Stimulated activated CD4-positive, alpha-beta T cell treated with anti-CD3 and anti-CD28 coated beads, Interleukin-12 subunit alpha, Interleukin-12 subunit beta, amount 100 ng/mL, for 48 hours (primary cell): Measurements from ENCODE around the gene PLEKHB1.

Experiments used
- DNase-seq, 3 donors: peaks; one replicate each; pipeline ENCODE4 v3.0.0-alpha.2; 2020; ENCODE audit warnings: low read depth in 2 of 3, low spot score in 1 of 3

PLEKHB1 gene, protein sequence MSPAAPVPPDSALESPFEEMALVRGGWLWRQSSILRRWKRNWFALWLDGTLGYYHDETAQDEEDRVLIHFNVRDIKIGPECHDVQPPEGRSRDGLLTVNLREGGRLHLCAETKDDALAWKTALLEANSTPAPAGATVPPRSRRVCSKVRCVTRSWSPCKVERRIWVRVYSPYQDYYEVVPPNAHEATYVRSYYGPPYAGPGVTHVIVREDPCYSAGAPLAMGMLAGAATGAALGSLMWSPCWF

DNA sequence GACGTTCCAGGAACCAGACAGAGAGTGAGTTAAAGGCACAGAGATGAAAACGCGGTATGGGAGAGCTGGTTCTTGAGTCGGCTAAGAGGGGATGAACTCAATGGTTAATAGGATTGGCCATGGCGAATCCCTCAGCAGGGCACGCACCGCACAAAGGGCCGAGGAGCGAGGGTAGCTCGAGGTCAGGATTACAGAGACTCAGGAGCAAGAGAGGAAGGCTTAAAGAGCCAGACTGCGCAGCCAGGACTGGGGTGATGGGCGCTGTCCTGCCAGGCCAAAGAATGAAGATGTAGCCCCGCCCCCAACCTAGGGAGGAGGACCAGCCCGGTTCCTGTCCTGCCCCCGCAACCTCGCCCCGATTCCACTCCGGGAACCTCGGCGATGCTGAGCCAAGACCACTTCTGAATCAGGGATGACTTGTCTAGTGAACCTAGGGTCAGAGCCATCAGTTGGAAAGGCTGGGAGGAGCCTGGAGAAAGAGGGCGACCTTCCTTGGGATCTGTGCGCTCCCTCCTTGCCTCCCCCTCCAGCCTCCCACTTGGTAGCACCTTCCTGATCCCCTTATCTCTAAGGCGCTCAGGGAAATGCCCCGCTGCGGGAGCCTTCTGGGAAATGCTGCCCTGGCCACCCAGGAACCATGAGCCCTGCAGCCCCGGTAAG lies at the start of gene PLEKHB1:
PLEKHB1 (plus strand) TSS at position 610 of the 660 bp plus-strand sequence; CDS start at position 638, 28 bp downstream.
- no peak for DNase-seq

DNA sequence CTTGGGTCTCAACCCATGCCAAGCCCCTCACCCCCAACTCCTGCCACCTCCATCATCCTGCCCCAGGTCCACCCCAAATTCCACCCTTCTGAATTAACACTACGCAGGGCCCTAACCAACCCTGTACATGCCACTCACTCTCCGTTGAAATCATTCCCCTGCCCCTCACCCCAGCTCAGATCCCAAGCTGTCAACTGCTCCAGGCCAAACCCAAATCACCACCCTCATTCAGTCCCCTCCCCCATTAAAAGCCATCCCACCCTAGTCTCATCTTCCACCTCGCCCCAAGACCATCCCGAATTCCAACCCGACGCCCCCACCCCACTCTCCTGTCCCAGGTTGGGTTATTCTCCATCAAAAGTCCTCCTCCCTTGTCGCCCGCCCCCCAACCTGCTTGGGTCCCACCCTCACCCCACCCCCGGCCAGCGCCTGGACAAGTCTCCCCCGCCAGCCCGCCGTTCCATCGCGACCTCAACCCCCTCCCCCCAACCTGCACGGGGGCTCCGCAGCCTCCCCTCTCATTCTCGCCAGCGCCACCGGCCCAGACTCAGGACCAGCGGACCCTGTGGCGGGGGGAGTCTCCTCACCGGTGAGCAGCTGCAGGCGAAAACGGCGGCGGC lies 48.9 kb upstream of the PLEKHB1 start:
- DNase-seq = no peak

DNA sequence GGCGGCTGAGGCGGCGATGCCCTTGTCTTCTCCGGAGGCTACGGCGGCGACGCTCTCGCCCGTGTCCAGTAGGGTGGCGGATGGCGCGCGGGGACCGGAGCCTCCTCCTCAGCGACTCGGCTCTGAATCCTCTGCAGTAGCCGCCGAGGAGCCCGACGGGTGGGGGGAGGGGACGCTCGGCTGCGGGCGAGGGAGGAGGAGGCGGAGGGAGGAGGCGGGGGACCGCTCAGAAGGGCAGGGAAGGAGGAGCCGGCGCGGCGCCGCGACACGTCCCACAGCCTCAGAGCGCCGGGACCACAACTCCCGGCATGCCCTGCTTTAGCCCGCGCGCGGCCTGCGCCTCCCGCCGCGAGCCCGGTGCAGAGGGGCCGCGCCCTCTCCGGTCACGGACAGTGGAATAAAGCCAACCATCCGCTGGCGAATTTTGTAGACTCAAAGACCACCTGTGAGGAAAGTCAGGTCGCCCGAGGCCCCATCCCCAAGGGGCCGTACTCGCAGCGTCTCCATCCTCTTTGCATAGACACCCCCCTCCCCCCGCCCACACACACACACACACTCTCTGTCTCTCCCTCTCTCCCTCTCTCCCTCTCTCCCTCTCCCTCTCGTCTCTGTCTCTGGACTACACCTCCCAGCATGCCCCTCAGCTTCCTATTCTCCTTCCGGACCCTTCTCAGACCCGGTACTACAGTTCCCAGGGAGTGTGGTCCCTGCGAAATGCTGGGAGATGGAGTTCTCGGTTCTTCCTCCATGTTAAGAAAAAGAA lies 48.2 kb upstream of the PLEKHB1 start, which contains the start of gene FAM168A:
FAM168A (minus strand) TSS at position 157 of the 763 bp plus-strand sequence. CDS start 129,638 bp downstream, outside the sequence.
- DNase-seq = peak; percentile 85 to 91 (median 88)

DNA sequence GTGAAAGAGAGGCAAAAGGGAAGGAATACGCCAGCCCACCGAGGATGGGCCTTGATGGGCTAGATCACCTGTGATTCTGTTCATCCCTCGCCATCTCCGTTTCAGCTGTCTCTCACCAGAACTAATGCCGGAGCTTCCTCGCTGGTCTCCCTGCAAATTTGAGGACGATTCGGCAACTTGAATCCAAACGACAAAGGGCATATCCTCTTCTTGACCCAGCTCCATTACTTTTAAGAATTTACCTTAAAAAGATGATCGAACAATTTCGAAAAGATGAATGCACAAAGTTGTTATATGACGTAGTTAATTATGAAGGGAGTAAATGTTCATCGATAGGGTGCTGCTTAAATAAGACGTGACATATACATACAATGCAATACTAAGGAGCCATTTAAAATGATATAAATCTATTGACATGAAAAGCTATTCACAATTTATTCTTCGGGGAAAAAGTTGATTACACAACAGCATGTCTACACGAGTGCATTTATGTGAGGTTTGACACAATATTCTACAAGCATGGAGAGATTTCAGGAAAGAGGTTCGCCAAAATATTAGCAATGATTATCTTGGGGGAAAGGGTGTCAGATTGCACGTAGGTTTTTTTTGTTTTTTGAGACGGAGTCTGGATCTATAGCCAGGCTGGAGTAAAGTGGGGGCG lies 47.5 kb upstream of the PLEKHB1 start:
- DNase-seq = no peak

DNA sequence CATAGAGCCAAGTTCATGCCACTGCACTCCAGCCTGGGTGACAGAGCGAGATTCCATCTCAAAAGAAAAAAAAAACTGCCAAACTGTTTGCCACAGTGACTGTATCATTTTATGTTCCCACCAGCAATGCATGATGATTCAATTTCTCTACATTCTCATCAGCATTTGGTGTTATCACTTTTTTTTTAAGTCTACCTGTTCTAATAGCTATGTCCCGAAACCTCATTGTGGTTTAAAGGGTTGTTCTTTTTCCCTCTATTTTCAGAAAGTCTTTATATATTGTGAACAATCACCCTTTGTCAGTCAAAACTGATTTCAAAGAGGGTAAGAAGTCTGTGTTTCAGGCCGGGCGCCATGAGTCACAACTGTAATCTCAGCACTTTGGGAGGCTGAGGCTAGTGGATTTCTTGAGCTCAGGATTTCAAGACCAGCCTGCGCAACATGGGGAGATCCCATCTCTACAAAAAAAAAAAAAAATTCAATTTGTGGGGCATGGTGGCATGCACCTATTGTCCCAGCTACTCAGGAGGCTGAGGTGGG lies 33.7 kb upstream of the PLEKHB1 start:
- DNase-seq = no peak

DNA sequence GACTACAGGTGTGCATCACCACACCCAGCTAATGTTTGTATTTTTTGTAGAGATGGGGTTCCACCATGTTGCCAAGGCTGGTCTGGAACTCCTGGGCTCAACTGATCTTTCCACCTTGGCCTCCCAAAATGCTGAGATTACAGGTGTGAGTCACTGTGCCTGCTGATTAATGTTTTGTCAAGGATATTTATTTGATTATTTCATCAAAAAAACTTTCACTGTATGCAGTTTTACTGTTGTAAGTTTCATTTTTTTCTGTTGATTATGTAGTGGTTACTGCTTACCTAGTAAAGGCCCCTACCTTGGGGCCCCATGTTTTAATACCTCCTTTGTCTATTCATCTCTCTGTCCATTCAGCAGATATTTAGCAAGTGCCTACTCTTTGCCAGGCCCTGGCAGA lies 31.8 kb upstream of the PLEKHB1 start:
- no peak for DNase-seq

DNA sequence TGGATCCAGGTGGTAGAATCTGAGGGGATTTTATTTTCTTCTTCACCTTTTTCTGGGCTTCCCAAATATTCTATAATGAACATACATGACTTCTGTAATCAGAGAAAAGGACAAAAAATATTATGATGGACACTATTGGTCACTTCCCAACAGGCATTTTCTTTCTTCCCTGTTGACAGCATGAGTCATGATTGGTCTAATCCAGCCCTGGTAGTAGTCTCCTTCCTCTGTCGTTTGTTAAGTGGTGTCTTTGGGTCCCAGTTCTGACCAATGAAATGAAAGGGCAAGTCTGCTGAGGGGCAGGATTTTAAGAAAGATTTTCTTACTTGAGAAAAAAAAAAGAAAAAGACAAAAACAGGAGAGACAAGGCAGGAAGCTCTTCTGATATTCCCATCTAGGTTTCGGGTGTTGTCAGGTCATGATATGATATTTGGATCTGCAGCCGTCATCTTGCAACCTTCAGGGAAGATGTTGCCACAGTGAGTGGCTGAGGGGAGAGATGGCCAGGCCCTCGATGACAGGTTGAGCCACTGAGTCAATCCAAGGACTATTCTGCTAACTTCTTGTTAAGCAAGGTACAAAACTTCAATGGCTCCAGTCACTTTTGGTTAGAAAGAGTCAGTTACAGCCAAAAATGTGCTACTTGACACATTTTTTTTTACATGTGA lies 23.3 kb upstream of the PLEKHB1 start:
- no peak for DNase-seq

DNA sequence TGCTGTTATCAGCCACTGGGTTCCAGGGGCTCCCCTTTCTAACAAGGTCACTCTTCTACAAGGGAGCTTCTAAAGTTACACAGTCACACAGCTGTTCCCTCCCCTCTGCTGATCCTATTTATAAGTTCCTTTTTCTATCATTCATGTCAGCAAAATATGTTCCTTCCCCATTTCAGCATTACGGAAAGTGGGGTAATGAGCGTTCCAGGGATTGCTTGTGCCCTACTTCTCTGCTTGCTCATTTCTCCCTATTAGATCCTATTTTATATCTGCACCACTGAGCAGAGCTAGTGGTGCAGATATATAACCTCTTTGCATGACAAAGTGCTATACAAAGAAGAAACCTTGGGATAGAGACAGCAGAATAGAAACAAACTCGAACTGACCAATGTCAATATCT lies 22.7 kb upstream of the PLEKHB1 start:
- no peak for DNase-seq

DNA sequence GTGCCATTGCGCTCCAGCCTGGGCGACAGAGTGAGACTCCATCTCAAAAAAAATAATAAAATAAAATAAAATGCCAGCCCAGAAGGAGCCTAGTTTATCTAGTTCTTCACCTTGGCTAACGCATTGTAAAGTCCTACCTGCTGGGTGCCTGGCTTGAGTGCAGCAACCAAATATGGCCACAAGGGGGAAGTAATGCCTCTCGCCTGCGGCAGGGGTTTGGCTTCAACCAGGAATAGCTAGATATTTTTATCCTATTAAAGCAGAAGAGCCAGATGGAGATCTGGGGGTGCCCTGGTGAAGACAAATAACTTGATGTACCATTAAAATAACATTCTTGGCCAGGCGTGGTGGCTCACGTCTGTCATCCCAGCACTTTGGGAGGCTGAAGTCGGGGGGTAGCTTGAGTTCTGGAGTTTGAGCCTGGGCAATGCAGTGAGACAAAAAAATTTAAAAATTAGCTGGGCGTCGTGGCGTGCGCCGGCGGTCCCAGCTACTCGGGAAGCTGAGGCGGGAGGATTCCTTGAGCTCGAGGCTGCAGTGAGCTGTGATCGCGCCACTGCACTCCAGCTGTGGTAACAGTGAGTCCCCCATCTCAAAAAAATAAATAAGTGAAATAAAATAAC lies 20.6 kb upstream of the PLEKHB1 start:
- DNase-seq = peak; percentile 38 to 68 (median 51)

DNA sequence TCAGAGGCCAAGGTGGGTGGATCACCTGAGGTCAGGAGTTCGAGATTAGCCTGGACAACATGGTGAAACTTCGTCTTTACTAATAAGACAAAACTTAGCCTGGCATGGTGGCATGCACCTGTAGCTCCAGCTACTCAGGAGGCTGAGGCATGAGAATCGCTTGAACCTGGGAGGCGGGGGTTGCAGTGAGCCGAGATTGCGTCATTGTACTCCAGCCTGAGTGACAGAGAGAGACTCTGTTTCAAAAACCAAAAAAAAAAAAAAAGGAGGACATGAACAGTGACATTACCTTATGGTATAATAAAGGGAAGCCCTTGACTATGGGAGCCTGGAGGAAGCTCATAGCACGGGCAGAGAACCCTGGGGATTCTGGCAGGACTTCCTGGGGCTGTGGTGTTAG lies 16.5 kb upstream of the PLEKHB1 start:
- no peak for DNase-seq

DNA sequence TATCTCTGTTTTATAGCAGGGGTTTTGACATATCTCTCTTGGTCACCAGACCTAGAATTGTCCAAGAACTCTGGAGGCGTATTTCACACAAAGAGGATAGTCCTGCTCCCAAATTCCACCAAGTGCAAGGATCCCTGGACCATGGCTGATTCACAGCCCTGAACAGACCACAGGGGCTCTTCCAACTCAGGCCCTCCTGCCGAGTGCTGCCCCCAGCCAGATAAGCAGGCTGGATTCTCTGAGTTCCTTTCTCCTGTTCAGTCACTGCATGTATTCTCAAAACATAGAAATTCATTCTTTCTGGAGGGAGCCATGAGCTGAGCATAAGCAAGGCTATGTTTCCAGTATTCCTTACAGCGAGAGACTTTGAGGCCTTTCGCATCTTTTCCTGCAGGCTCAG lies 13.4 kb upstream of the PLEKHB1 start:
- DNase-seq = no peak

DNA sequence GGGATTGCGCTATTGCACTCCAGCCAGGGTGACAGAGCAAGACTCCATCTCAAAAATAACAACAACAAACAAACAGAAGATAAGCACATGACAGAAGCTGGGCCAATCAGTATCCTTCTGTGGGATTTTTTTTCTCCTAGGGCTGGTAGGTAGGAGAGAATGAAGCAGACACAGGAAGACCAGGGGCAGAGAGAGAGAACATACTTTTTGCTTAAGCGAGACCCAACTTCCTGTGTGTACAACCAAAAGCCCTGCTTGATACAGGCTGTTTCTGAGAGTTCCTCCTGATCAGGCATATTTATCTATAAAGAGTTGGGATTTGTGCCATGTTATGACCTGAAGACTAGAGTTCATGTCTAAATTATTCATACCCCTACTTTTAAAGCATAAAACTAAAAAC lies 12.4 kb upstream of the PLEKHB1 start:
- DNase-seq = no peak

DNA sequence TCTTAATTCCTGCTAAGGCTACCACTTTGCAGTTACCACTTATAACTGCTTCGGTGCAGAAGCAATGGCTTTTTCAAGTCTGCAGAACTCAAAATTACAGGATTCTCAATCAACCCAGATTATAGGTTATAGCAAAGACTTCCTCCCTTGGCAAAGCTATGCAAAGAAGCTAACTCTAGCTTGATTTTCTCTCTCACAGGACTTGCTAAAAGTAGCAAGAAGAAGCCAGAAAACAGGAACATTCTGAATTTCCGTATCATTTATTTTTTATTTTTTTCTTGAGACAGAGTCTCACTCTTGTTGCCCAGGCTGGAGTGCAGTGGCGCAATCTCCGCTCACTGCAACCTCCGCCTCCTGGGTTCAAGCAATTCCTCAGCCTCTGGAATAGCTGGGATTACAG lies 10.7 kb upstream of the PLEKHB1 start:
- no peak for DNase-seq

DNA sequence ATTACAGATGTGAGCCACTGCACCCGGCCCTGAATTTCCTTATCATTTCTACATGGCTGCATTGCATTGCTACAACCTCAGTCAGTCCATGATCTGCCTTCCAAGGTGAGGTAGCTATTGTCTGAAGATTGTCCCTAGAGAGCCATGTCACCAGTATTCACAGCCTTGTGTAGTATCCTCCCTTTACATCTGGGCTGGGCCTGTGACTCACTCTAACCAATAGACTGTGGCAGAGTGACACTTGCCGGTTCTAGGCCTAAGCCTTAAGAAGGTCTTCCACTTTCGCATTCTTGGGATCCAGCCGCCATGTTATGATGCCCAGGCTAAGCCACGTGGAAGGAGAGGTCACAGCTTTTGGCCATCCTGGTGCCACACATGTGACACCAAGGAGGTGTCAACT lies 10.1 kb upstream of the PLEKHB1 start:
- no peak for DNase-seq

DNA sequence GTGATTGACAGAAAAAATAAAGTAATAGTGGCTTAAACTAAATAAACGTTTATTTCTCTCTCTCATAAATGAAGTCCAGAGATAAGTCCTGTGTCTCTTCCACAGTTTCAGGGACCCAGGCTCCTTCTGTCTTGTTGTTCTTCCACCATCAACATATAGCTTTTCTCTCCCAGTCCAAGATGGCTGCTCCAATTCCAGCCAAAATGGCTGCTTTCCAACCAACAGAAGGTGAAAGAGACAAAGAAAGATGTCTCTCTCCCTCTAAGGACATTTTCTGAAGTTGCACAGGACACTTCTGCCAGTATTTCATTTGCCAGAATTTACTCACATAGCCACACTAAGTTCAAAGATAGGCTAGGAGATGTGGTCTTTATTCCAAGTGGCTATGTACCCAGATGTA lies 9.4 kb upstream of the PLEKHB1 start:
- DNase-seq = no peak

DNA sequence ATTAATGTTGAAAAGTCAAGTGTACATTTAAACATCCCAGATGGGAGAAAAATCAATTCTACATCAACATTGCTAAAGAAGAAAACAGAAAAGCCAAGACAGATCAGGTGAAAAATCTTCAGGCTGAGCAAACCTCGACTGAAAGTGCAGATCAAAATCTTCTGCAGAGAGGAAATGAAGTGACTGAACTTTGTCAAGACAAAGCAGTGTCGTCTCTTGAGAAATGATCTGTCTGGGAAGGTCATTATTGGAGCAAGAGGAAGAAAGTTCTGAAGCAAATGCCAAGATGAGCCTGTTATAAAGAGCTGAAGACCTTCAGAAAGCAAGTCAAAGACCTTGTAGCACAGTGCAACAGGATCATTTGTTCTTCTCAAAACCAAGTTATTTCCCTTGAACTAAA lies 5.8 kb upstream of the PLEKHB1 start:
- DNase-seq = no peak

DNA sequence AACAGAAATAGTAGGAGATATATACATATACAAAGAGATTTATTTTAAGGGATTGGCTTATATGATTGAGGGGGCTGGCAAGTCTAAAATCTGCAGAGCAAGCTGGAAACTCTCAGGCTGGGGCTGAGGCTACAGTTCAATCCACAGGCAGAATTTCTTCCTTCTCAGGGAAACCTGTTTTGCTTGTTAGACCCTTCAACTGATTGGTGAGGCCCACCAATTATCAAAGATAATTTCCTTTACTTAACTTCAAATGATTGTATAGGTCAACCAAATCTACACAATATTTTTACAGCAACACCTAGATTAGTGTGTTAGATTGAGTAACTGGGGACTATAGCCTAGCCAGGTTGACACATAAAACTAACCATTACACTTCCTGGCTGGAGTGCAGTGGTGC lies 4.7 kb upstream of the PLEKHB1 start:
- no peak for DNase-seq

DNA sequence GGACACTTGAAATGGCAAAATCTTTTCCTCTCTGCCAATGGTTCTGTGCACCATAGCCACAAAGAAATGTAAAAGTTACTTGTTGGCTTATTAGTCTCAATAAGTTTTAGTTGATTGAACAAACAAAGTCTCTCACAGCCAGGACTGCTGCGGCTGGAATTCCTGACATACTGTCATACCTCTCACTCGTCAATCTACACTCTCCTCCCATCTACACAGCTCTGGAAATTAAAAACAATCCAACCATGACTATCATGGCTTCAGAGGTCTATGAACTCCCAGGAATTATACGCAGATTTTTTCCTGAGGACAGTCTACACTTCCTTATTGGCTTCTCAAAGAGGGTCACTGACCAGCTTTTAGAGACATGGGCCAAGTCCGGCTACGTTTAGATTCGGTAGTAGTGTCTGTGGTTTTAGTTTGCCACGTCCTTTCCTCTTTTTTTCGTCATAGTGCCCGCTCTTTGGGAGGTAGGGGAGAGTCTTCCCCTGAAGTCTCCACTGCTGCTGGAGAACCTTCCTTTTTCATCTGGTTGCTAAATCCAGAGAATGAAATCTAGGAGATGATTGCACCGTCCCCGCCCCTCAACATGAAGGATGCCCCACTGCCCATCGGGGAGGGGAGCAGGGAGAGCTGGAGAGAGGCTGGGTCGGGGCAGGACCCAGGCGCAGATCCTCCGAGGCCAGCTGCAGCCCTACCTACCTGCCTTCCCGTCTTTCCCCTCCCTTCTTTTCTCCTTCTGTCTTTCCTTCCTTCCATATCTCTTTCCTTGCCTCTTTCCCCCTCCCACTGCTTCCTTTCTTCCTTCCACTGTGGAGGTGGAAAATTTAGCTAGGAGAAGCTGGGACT lies 1.0 kb upstream of the PLEKHB1 start:
- DNase-seq = no peak
